ENCODE results near the gene OR51B5.
"Not testable (repeated sequence)": the region's sequence is repeated elsewhere in the genome, so short reads cannot be mapped to it uniquely, and the experiment has no call there.

Gene OR51B5

DNA sequence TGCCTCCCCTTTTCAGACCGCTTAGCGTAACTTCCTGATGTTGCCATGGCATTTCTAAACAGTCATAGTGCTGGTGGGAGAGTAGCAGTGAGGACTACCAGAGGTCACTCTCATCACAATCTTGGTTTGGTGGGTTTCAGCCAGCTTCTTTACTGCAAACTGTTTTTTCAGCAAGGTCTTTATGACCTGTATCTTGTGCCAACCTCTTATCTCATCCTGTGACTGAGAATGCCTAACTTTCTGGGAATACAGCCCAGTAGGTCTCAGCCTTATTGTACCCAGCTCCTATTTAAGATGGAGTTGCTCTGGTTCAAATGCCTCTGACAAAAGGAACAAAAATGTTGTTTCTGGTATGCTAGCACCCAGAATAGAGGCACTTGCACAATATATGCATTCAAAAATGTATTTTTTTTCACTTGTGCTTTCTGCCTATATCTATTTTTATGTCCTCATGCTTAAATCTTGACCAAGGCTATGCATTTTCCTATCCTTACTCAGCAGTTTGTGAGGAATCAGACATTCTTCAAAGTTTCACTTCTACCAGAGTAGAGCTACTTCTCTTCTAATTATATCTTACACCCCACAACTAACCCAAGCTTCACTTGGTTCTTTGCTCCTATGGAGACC is 24.2 kb upstream of the OR51B5 start:
- no peak for DNase-seq (ENCODE audit: extremely low read depth, low read depth)
- TF ChIP-seq, protein P1, sequence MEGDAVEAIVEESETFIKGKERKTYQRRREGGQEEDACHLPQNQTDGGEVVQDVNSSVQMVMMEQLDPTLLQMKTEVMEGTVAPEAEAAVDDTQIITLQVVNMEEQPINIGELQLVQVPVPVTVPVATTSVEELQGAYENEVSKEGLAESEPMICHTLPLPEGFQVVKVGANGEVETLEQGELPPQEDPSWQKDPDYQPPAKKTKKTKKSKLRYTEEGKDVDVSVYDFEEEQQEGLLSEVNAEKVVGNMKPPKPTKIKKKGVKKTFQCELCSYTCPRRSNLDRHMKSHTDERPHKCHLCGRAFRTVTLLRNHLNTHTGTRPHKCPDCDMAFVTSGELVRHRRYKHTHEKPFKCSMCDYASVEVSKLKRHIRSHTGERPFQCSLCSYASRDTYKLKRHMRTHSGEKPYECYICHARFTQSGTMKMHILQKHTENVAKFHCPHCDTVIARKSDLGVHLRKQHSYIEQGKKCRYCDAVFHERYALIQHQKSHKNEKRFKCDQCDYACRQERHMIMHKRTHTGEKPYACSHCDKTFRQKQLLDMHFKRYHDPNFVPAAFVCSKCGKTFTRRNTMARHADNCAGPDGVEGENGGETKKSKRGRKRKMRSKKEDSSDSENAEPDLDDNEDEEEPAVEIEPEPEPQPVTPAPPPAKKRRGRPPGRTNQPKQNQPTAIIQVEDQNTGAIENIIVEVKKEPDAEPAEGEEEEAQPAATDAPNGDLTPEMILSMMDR (IDR thresholded peaks at IDR 0.05; ENCODE audit: low read depth, low read length): no peak

DNA sequence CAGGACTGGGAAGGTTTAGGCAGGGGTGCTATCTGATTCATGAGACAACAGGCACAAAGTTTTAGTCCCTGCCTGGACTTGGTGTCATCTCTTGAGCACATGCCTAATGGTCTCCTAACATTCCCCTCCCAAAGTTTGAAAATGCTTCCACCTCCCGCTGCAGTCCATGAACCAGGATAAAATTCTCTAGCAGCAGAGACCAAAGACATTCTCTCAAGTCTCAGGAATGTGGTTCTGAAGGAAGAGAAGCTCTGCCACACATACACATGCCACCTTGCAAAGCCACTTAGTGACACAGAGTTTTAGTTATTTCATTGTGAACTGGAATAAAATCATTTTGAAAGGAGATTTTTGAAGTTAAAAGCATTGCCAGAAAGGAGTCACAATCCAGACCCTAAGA is 23.5 kb upstream of the OR51B5 start:
- TF ChIP-seq, protein P1 (IDR thresholded peaks at IDR 0.05; ENCODE audit: low read depth, low read length): no peak
- no peak for DNase-seq (ENCODE audit: extremely low read depth, low read depth)

DNA sequence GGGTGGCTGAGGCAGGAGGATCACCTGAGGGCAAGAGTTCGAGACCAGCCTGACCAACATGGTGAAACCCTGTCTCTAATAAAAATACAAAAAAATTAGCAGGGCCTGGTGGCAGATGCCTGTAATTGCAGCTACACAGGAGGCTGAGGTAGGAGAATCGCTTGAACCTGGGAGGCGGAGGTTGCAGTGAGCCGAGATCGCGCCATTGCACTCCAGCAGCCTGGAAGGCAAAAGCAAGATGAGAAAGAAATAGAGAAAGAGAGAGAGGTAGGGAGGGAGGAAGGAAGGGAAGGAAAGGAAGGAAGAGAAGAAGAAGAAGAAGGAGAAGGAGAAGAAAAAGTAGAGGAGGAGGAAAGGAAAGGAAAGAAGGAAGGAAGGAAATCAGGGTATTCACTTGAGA is 23.0 kb upstream of the OR51B5 start:
- DNase-seq (ENCODE audit: extremely low read depth, low read depth): not testable (repeated sequence)

DNA sequence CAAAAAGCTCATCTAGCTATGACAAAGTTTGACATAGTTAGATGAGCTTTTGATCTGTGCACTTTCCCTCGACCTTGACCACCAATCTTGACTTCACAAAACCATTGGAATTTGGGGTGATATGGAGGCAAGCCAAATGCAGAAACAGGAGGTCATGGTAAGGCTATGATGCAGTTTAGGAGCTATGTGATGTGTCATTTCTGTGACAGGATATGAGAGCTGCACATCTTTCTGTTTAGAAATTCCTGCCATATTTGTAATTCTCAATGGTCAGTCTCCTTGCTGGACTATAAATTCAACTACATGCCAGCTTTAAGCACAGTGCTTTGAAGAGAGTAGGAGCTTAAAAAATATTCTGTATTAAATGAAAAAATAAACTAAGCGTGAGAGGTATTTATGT is 20.9 kb upstream of the OR51B5 start:
- TF ChIP-seq, protein P1 (IDR thresholded peaks at IDR 0.05; ENCODE audit: low read depth, low read length): no peak
- no peak for DNase-seq (ENCODE audit: extremely low read depth, low read depth)

DNA sequence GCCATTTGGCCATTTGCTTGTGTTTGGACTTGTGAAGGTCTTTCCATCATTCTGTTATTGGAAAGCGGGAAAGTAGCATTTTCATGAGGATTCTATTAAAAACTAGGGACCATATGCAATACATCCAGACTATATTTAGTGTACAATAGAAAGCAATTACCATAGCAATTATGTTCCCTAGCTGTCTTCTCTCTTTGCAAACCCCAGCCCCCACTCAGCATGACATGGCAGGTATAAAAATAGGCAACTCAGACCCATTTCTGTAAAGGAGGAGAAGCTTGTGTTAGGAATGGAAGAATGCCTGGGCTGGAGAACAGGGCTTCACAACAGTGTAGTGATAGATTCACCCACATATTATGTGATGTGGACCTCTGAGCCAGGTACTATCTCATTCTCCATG is 20.4 kb upstream of the OR51B5 start:
- TF ChIP-seq, protein P1 (IDR thresholded peaks at IDR 0.05; ENCODE audit: low read depth, low read length): no peak
- no peak for DNase-seq (ENCODE audit: extremely low read depth, low read depth)

DNA sequence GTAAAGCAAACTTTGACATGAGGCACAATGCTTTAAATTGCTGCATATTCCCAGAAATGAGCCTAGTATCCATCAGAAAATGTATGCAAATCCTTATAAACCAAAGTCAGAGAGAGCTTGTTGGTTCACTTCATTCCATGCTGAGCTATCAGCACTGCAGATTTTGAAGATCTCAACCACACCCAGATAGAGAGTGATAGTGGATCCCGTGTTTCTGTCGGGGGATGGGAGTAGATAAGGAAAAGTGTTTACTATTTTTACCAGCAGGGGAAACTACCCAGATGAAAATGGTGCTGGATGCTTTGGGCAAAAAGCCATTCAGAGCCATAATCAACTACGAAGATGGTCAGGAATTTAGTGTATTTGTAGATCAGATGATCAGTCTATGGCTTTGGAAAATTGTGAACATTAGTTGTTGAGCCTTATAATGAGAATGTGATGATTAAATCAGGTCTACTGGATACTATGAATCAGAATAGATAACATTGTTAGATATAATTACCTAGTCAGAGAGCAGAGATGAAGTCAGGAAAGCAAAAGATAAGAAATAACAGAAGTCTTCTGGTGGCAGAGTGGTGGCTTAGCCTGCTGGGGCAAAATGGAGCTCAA is 18.8 kb upstream of the OR51B5 start:
- TF ChIP-seq, protein P1 (IDR thresholded peaks at IDR 0.05; ENCODE audit: low read depth, low read length): no peak

DNA sequence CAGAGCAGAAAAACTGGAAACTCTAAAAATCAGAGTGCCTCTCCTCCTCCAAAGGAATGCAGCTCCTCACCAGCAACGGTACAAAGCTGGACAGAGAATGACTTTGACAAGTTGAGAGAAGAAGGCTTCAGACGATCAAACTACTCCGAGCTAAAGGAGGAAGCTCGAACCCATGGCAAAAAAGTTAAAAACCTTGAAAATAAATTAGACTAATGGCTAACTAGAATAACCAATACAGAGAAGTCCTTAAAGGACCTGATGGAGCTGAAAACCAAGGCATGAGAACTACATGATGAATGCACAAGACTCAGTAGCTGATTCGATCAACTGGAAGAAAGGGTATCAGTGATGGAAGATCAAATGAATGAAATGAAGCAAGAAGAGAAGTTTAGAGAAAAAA is 12.7 kb upstream of the OR51B5 start:
- DNase-seq (ENCODE audit: extremely low read depth, low read depth): not testable (repeated sequence)

More for the DNA sequence above, 18.8 kb upstream of the OR51B5 start:
- DNase-seq (ENCODE audit: extremely low read depth, low read depth): no peak

DNA sequence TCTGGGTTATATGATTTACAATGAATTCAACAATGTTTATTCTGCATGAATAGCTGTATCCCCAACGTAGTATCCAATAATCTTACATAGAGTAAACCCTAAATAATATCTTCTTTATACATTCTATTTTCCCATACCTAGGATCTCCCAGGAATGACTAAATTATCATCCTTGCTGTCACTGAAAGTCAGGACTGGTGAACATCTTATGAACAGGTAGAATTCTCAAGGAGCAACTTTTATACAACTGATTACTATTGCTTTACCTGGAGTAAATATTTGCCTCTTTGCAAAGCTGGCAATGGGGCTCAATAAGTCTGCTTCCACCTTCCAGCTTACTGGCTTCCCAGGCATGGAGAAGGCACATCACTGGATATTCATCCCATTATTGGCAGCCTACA is 7.9 kb upstream of the OR51B5 start, which contains the start of gene OR51B6:
TSS of gene OR51B6 (plus strand) at position 301 of the 400 bp plus-strand sequence. CDS start at position 301, 0 bp downstream.
- TF ChIP-seq, protein P1 (IDR thresholded peaks at IDR 0.05; ENCODE audit: low read depth, low read length): no peak
- no peak for DNase-seq (ENCODE audit: extremely low read depth, low read depth)

All from AG09319 (cell line).